ENCODE measurements around the gene AOAH.

AOAH gene

GRCh38 chr7:36637417-36637816, 86.9 kb downstream of the AOAH start:
- no peaks in the 10 kb centered on the region for H3K36me3 ChIP-seq (ENCODE audit: control insufficient read depth, low read depth, low read length)
- H3K27me3 ChIP-seq (ENCODE audit: control insufficient read depth, insufficient read depth, low read length): no peaks in the 10 kb centered on the region
- no peak overlapping the region for H3K4me3 ChIP-seq (ENCODE audit: low read length)
- H3K4me1 ChIP-seq (ENCODE audit: control insufficient read depth, low read depth, low read length): peaks cover 19% of the 10 kb centered on the region
- no peak overlapping the region for H3K9ac ChIP-seq (ENCODE audit: low read length)
- H3K9me3 ChIP-seq (ENCODE audit: control insufficient read depth, low read depth, low read length): no peaks in the 10 kb centered on the region
- no peak overlapping the region for H3K27ac ChIP-seq (ENCODE audit: low read length)

GRCh38 chr7:36636126-36636525, 88.2 kb downstream of the AOAH start:
- no peaks in the 10 kb centered on the region for H3K36me3 ChIP-seq (ENCODE audit: control insufficient read depth, low read depth, low read length)
- peaks cover 21% of the 10 kb centered on the region for H3K4me1 ChIP-seq (ENCODE audit: control insufficient read depth, low read depth, low read length)
- H3K4me3 ChIP-seq (ENCODE audit: low read length): no peak overlapping the region
- H3K9ac ChIP-seq (ENCODE audit: low read length): no peak overlapping the region
- H3K9me3 ChIP-seq (ENCODE audit: control insufficient read depth, low read depth, low read length): no peaks in the 10 kb centered on the region
- H3K27ac ChIP-seq (ENCODE audit: low read length): no peak overlapping the region
- H3K27me3 ChIP-seq (ENCODE audit: control insufficient read depth, insufficient read depth, low read length): no peaks in the 10 kb centered on the region

DNA sequence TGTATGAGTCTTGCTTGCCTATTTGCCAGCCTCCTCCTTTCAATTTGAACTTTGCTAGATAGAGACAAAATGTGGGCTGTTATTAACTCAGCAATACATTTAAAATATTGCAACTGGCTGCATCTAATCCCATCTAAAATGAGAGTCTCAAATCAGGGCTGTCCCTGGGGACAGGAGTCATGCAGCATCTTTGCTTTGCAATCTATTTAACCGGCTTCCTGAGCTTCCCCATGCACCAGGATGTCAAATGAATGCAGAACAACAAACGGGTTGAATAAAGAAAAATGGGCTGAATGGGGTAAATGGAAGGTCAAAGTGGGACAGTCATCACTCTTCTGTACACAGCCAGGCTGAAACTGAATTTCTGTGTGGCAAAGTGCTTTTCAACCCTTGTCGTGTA, 89.2 kb downstream of the AOAH start:
- H3K36me3 ChIP-seq (ENCODE audit: control insufficient read depth, low read depth, low read length): no peaks in the 10 kb centered on the region
- H3K9ac ChIP-seq (ENCODE audit: low read length): no peak overlapping the region
- H3K4me3 ChIP-seq (ENCODE audit: low read length): no peak overlapping the region
- no peaks in the 10 kb centered on the region for H3K27me3 ChIP-seq (ENCODE audit: control insufficient read depth, insufficient read depth, low read length)
- no peak overlapping the region for H3K27ac ChIP-seq (ENCODE audit: low read length)
- peaks cover 21% of the 10 kb centered on the region for H3K4me1 ChIP-seq (ENCODE audit: control insufficient read depth, low read depth, low read length)
- no peaks in the 10 kb centered on the region for H3K9me3 ChIP-seq (ENCODE audit: control insufficient read depth, low read depth, low read length)

DNA sequence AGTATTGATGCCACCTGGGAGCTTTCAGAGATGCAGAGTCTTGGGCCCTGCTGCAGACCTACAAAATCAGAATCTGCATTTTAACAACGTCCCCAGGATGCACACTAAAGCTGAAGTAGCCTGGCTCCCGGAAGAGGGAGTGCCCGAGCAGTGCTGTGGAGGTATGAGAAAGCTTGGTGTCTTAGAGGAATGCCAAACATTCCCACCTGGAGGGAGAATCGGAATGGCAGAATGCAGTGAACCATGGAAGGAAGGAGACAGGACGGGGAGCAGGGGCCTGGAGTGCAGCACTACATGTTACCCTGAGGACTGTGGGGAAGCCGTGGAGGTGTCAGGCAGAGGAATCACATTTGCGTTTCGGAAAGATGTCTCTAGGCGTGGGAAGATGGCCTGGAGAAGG, 90.9 kb downstream of the AOAH start:
- Histone ChIP-seq H3K27ac (ENCODE audit: low read length) (no peak overlapping the region), H3K27me3 (ENCODE audit: control insufficient read depth, insufficient read depth, low read length) (no peaks in the 10 kb centered on the region), H3K4me3 (ENCODE audit: low read length) (no peak overlapping the region)

GRCh38 chr7:36630112-36630650, 94.1 kb downstream of the AOAH start:
- Histone ChIP-seq H3K9ac (ENCODE audit: low read length) (no peak overlapping the region), H3K4me3 (ENCODE audit: low read length) (no peak overlapping the region), H3K4me1 (ENCODE audit: control insufficient read depth, low read depth, low read length) (peaks cover 21% of the 10 kb centered on the region), H3K27ac (ENCODE audit: low read length) (no peak overlapping the region), H3K36me3 (ENCODE audit: control insufficient read depth, low read depth, low read length) (no peaks in the 10 kb centered on the region), H3K27me3 (ENCODE audit: control insufficient read depth, insufficient read depth, low read length) (no peaks in the 10 kb centered on the region), H3K9me3 (ENCODE audit: control insufficient read depth, low read depth, low read length) (no peaks in the 10 kb centered on the region)

More for the DNA sequence above, 90.9 kb downstream of the AOAH start:
- Histone ChIP-seq H3K9me3 (ENCODE audit: control insufficient read depth, low read depth, low read length) (no peaks in the 10 kb centered on the region), H3K9ac (ENCODE audit: low read length) (no peak overlapping the region), H3K4me1 (ENCODE audit: control insufficient read depth, low read depth, low read length) (peaks cover 21% of the 10 kb centered on the region), H3K36me3 (ENCODE audit: control insufficient read depth, low read depth, low read length) (no peaks in the 10 kb centered on the region)

GRCh38 chr7:36629351-36629750, 94.9 kb downstream of the AOAH start:
- Histone ChIP-seq H3K36me3 (ENCODE audit: control insufficient read depth, low read depth, low read length) (no peaks in the 10 kb centered on the region), H3K4me3 (ENCODE audit: low read length) (no peak overlapping the region), H3K27me3 (ENCODE audit: control insufficient read depth, insufficient read depth, low read length) (no peaks in the 10 kb centered on the region), H3K4me1 (ENCODE audit: control insufficient read depth, low read depth, low read length) (peaks cover 16% of the 10 kb centered on the region), H3K9me3 (ENCODE audit: control insufficient read depth, low read depth, low read length) (no peaks in the 10 kb centered on the region), H3K9ac (ENCODE audit: low read length) (no peak overlapping the region), H3K27ac (ENCODE audit: low read length) (no peak overlapping the region)

- Histone ChIP-seq H3K4me3 (ENCODE audit: low read length) (no peak overlapping the region), H3K9me3 (ENCODE audit: control insufficient read depth, low read depth, low read length) (no peaks in the 10 kb centered on the region), H3K36me3 (ENCODE audit: control insufficient read depth, low read depth, low read length) (no peaks in the 10 kb centered on the region), H3K4me1 (ENCODE audit: control insufficient read depth, low read depth, low read length) (peaks cover 6% of the 10 kb centered on the region), H3K27me3 (ENCODE audit: control insufficient read depth, insufficient read depth, low read length) (no peaks in the 10 kb centered on the region), H3K9ac (ENCODE audit: low read length) (no peak overlapping the region), H3K27ac (ENCODE audit: low read length) (no peak overlapping the region)
Measured at GRCh38 chr7:36627836-36628235, 96.5 kb downstream of the AOAH start.

DNA sequence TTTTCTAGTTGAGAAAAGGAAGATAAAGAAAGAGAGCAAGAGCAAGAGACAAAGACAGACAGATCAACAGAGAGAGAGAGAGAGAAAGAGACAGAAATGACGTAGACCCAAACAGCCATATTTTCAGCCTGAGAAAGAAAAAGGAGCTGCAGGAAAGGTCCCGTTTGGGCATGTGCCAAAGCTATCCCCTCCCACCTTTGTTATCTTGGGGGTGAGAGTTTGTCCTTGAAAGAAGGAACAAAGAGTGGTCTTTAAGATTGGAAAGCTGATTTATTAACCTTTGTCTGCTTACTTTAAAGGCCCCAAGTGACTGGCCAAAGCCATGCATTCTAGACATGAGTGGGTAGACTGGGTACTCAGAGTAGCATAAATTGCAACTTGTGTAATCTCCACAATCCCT, 98.2 kb downstream of the AOAH start:
- H3K27ac ChIP-seq (ENCODE audit: low read length): no peak overlapping the region
- no peak overlapping the region for H3K4me3 ChIP-seq (ENCODE audit: low read length)
- no peaks in the 10 kb centered on the region for H3K36me3 ChIP-seq (ENCODE audit: control insufficient read depth, low read depth, low read length)
- H3K4me1 ChIP-seq (ENCODE audit: control insufficient read depth, low read depth, low read length): no peaks in the 10 kb centered on the region
- H3K27me3 ChIP-seq (ENCODE audit: control insufficient read depth, insufficient read depth, low read length): no peaks in the 10 kb centered on the region
- H3K9me3 ChIP-seq (ENCODE audit: control insufficient read depth, low read depth, low read length): no peaks in the 10 kb centered on the region
- H3K9ac ChIP-seq (ENCODE audit: low read length): no peak overlapping the region

DNA sequence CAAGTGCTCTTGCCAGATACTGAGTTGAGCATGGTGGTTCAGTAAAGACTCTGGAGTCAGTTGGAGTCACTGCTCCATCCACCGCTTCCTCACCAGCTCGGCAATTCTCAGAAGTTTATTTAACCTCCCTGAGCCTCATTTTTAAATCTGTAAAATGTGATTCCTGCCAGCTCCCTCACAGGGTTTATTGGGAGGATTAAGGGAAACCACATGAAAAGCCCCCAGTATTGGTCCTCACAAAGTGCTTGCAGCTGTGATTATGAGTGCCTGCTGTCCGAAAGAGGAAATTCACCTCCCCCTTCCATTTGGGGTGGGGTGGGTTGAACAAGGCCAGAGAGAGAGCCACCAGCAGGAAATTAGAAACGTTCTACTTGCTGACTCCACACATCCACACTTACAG, 99.0 kb downstream of the AOAH start:
- Histone ChIP-seq H3K27me3 (ENCODE audit: control insufficient read depth, insufficient read depth, low read length) (no peaks in the 10 kb centered on the region), H3K9me3 (ENCODE audit: control insufficient read depth, low read depth, low read length) (no peaks in the 10 kb centered on the region), H3K9ac (ENCODE audit: low read length) (no peak overlapping the region), H3K27ac (ENCODE audit: low read length) (no peak overlapping the region), H3K4me1 (ENCODE audit: control insufficient read depth, low read depth, low read length) (no peaks in the 10 kb centered on the region), H3K4me3 (ENCODE audit: low read length) (no peak overlapping the region), H3K36me3 (ENCODE audit: control insufficient read depth, low read depth, low read length) (no peaks in the 10 kb centered on the region)

DNA sequence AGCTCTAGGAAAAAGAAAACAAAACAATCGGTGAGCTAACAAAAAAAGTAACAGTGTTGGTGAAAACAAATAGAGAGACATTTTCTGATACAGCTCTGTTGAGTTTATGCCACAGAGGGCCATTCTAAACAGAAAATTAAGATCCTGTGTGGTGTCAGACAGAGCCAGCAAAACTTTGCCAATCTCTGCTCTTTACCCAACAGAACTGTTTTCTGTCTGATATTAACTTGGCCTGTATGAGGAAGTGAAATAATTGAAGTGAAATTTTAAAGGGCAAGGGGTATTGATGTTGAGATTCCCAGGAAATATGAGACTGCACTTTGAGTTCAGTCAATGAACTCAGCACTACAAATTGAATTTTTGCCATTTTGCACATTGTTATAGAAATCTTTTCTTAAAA, 101.0 kb downstream of the AOAH start:
- Histone ChIP-seq H3K9ac (ENCODE audit: low read length) (no peak overlapping the region), H3K27me3 (ENCODE audit: control insufficient read depth, insufficient read depth, low read length) (no peaks in the 10 kb centered on the region), H3K4me3 (ENCODE audit: low read length) (no peak overlapping the region), H3K36me3 (ENCODE audit: control insufficient read depth, low read depth, low read length) (no peaks in the 10 kb centered on the region), H3K27ac (ENCODE audit: low read length) (no peak overlapping the region), H3K9me3 (ENCODE audit: control insufficient read depth, low read depth, low read length) (no peaks in the 10 kb centered on the region), H3K4me1 (ENCODE audit: control insufficient read depth, low read depth, low read length) (no peaks in the 10 kb centered on the region)

GRCh38 chr7:36621396-36621795, 102.9 kb downstream of the AOAH start:
- peaks cover under 1% of the 10 kb centered on the region for H3K4me1 ChIP-seq (ENCODE audit: control insufficient read depth, low read depth, low read length)
- no peak overlapping the region for H3K9ac ChIP-seq (ENCODE audit: low read length)
- H3K27ac ChIP-seq (ENCODE audit: low read length): no peak overlapping the region
- no peaks in the 10 kb centered on the region for H3K27me3 ChIP-seq (ENCODE audit: control insufficient read depth, insufficient read depth, low read length)
- H3K4me3 ChIP-seq (ENCODE audit: low read length): no peak overlapping the region
- H3K9me3 ChIP-seq (ENCODE audit: control insufficient read depth, low read depth, low read length): no peaks in the 10 kb centered on the region
- no peaks in the 10 kb centered on the region for H3K36me3 ChIP-seq (ENCODE audit: control insufficient read depth, low read depth, low read length)

- H3K9me3 ChIP-seq (ENCODE audit: control insufficient read depth, low read depth, low read length): no peaks in the 10 kb centered on the region
- no peak overlapping the region for H3K4me3 ChIP-seq (ENCODE audit: low read length)
- H3K27ac ChIP-seq (ENCODE audit: low read length): no peak overlapping the region
- no peak overlapping the region for H3K9ac ChIP-seq (ENCODE audit: low read length)
- no peaks in the 10 kb centered on the region for H3K36me3 ChIP-seq (ENCODE audit: control insufficient read depth, low read depth, low read length)
- H3K27me3 ChIP-seq (ENCODE audit: control insufficient read depth, insufficient read depth, low read length): no peaks in the 10 kb centered on the region
- H3K4me1 ChIP-seq (ENCODE audit: control insufficient read depth, low read depth, low read length): peaks cover 12% of the 10 kb centered on the region
Measured at GRCh38 chr7:36620166-36620708, 104.1 kb downstream of the AOAH start.

All from iPS-18a (cell line).